ENCODE data around the gene SORCS2. TPM values are rescaled to one million over a fixed set of nuclear protein-coding genes. Genes with fewer than 3 reads are reported as not detected.

The SORCS2 gene
- total RNA-seq, 1 donor from 2014 or later: 3.0 TPM

DNA sequence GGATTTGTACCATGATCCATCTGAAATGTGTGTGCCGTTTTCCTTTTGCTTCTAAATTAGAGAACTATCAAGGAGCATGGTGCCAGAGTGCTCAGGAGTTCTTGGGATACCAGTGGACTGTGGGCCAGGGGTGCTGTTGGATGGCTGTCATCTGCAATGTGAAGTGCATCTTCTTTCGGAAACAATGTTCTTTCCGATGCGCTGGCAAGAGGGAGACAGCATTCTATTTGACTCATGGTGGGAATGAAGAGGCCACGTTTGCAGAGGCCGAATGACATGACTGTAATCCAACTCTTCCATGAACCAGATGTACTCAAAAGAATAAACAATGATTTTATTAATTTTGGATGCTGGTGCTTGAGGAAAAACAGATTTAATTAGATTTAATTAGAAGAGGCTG is 45.5 kb downstream of the SORCS2 start:
- no peaks in the 10 kb centered on the region for H3K4me1 Mint-ChIP-seq (ENCODE audit: unreplicated experiment)
- no peak overlapping the region for H3K4me3 Mint-ChIP-seq (ENCODE audit: unreplicated experiment)
- H3K9me3 Mint-ChIP-seq (ENCODE audit: unreplicated experiment): no peaks in the 10 kb centered on the region
- DNase-seq (ENCODE audit: extremely low spot score, unreplicated experiment): no peak
- no peaks in the 10 kb centered on the region for H3K36me3 Mint-ChIP-seq (ENCODE audit: unreplicated experiment)
- H3K27ac Mint-ChIP-seq (ENCODE audit: unreplicated experiment): no peak overlapping the region
- H3K27me3 Mint-ChIP-seq (ENCODE audit: unreplicated experiment): peaks cover 11% of the 10 kb centered on the region
- TF ChIP-seq CTCF (IDR thresholded peaks at IDR 0.05): no peak

- no peak overlapping the region for H3K4me3 Mint-ChIP-seq (ENCODE audit: unreplicated experiment)
- H3K27me3 Mint-ChIP-seq (ENCODE audit: unreplicated experiment): peaks cover 11% of the 10 kb centered on the region
- no peak for DNase-seq (ENCODE audit: extremely low spot score, unreplicated experiment)
- peak; percentile 16 for TF ChIP-seq CTCF (IDR thresholded peaks at IDR 0.05)
- H3K27ac Mint-ChIP-seq (ENCODE audit: unreplicated experiment): no peak overlapping the region
- no peaks in the 10 kb centered on the region for H3K4me1 Mint-ChIP-seq (ENCODE audit: unreplicated experiment)
- H3K9me3 Mint-ChIP-seq (ENCODE audit: unreplicated experiment): no peaks in the 10 kb centered on the region
- H3K36me3 Mint-ChIP-seq (ENCODE audit: unreplicated experiment): no peaks in the 10 kb centered on the region
Measured at GRCh38 chr4:7238300-7238960, 46.1 kb downstream of the SORCS2 start.

- no peaks in the 10 kb centered on the region for H3K9me3 Mint-ChIP-seq (ENCODE audit: unreplicated experiment)
Measured at GRCh38 chr4:7239101-7239820, 46.9 kb downstream of the SORCS2 start.

GRCh38 chr4:7239844-7240243 is 47.5 kb downstream of the SORCS2 start:
- Mint-ChIP-seq H3K27me3 (ENCODE audit: unreplicated experiment) (peaks cover 11% of the 10 kb centered on the region), H3K9me3 (ENCODE audit: unreplicated experiment) (no peaks in the 10 kb centered on the region), H3K4me3 (ENCODE audit: unreplicated experiment) (no peak overlapping the region), H3K27ac (ENCODE audit: unreplicated experiment) (no peak overlapping the region), H3K36me3 (ENCODE audit: unreplicated experiment) (no peaks in the 10 kb centered on the region), H3K4me1 (ENCODE audit: unreplicated experiment) (no peaks in the 10 kb centered on the region)
- TF ChIP-seq CTCF (IDR thresholded peaks at IDR 0.05): no peak
- DNase-seq (ENCODE audit: extremely low spot score, unreplicated experiment): no peak

More at GRCh38 chr4:7239101-7239820, 46.9 kb downstream of the SORCS2 start:
- Mint-ChIP-seq H3K4me3 (ENCODE audit: unreplicated experiment) (no peak overlapping the region), H3K27ac (ENCODE audit: unreplicated experiment) (no peak overlapping the region), H3K4me1 (ENCODE audit: unreplicated experiment) (no peaks in the 10 kb centered on the region), H3K27me3 (ENCODE audit: unreplicated experiment) (peaks cover 11% of the 10 kb centered on the region), H3K36me3 (ENCODE audit: unreplicated experiment) (no peaks in the 10 kb centered on the region)
- DNase-seq (ENCODE audit: extremely low spot score, unreplicated experiment): no peak
- no peak for TF ChIP-seq CTCF (IDR thresholded peaks at IDR 0.05)

- no peak for TF ChIP-seq CTCF (IDR thresholded peaks at IDR 0.05)
- no peaks in the 10 kb centered on the region for H3K9me3 Mint-ChIP-seq (ENCODE audit: unreplicated experiment)
- peaks cover 12% of the 10 kb centered on the region for H3K27me3 Mint-ChIP-seq (ENCODE audit: unreplicated experiment)
- H3K27ac Mint-ChIP-seq (ENCODE audit: unreplicated experiment): no peak overlapping the region
- no peaks in the 10 kb centered on the region for H3K36me3 Mint-ChIP-seq (ENCODE audit: unreplicated experiment)
- H3K4me1 Mint-ChIP-seq (ENCODE audit: unreplicated experiment): no peaks in the 10 kb centered on the region
- H3K4me3 Mint-ChIP-seq (ENCODE audit: unreplicated experiment): no peak overlapping the region
- DNase-seq (ENCODE audit: extremely low spot score, unreplicated experiment): no peak
Measured at GRCh38 chr4:7240306-7240705, 48.0 kb downstream of the SORCS2 start.
